Posterior vena cava (tissue), 2 donors: ENCODE results near the gene HLA-DRA. TPM values are rescaled to one million over a fixed set of nuclear protein-coding genes. Genes with fewer than 3 reads are reported as not detected.
"Not testable (repeated sequence)": the region's sequence is repeated elsewhere in the genome, so short reads cannot be mapped to it uniquely, and the experiment has no call there.

Experiments used
- DNase-seq: peaks from one replicate; pipeline ENCODE4 v3.0.0-alpha.2; 2020; ENCODE audit warnings: low spot score
- intact Hi-C, 2 donors: fragments of 100-400 bp; cut with DNase I; formaldehyde crosslinking; loops; one replicate each; pipeline versions ENCODE4 v1.14.1 to v1.14.2; 2022 to 2023
- total RNA-seq, 2 donors: library from RNA; stranded (reverse); fragmentation: NEBNext Ultra II Directional; extraction: Animal tissue kit (Norgen Biotek cat#: 25700); gene quantifications; one replicate each; pipeline ENCODE4 v1.2.1, GENCODE V29; 2021
- donor health status: DM: yes; HTN: yes; CAD: no.
- donor health status: DM: yes; HTN: yes; CAD: no.

The HLA-DRA gene
- total RNA-seq, 2 donors from 2014 or later: 101 to 225 TPM

- intact Hi-C loops: no loop called here
- no peak for DNase-seq
Measured at GRCh38 chr6:32427218-32427617, 12.5 kb upstream of the HLA-DRA start.

GRCh38 chr6:32427934-32428474 is 11.7 kb upstream of the HLA-DRA start:
- DNase-seq: no peak
- intact Hi-C loops: no loop called here

- intact Hi-C loops: no loop called here
- no peak for DNase-seq
Measured at GRCh38 chr6:32430179-32430578, 9.5 kb upstream of the HLA-DRA start.

GRCh38 chr6:32431142-32431541 is 8.5 kb upstream of the HLA-DRA start:
- no peak for DNase-seq
- intact Hi-C loops: no loop called here

GRCh38 chr6:32432050-32432450 is 7.6 kb upstream of the HLA-DRA start:
- intact Hi-C loops: no loop called here
- DNase-seq: no peak

- DNase-seq, intact Hi-C loops: not testable (repeated sequence)
Measured at GRCh38 chr6:32433950-32434349, 5.7 kb upstream of the HLA-DRA start.

- intact Hi-C loops: no loop called here
Measured at GRCh38 chr6:32436186-32436585, 3.5 kb upstream of the HLA-DRA start.

GRCh38 chr6:32436995-32437836 is 2.5 kb upstream of the HLA-DRA start:
- intact Hi-C loops: no loop called here
- DNase-seq: no peak

More at GRCh38 chr6:32436186-32436585, 3.5 kb upstream of the HLA-DRA start:
- no peak for DNase-seq

GRCh38 chr6:32439139-32439538 is 548 bp upstream of the HLA-DRA start:
- DNase-seq: no peak
- intact Hi-C loops: no loop called here

- no peak for DNase-seq
- intact Hi-C loops: no loop called here
Measured at GRCh38 chr6:32442243-32442667, 2.6 kb downstream of the HLA-DRA start.

- intact Hi-C loops: no loop called here
- DNase-seq: no peak
Measured at GRCh38 chr6:32442977-32443552, 3.4 kb downstream of the HLA-DRA start.

GRCh38 chr6:32444433-32444832 is 4.7 kb downstream of the HLA-DRA start:
- intact Hi-C loops: no loop called here
- no peak for DNase-seq

- no peak for DNase-seq
- intact Hi-C loops: no loop called here
Measured at GRCh38 chr6:32445321-32445854, 5.7 kb downstream of the HLA-DRA start.

- DNase-seq: no peak
- intact Hi-C loops: no loop called here
Measured at GRCh38 chr6:32447932-32448331, 8.2 kb downstream of the HLA-DRA start.

GRCh38 chr6:32449088-32449736 is 9.5 kb downstream of the HLA-DRA start:
- intact Hi-C loops: no loop called here
- no peak for DNase-seq

GRCh38 chr6:32457054-32457453 is 17.4 kb downstream of the HLA-DRA start:
- intact Hi-C loops: no loop called here
- DNase-seq: no peak

- DNase-seq: no peak
- intact Hi-C loops: no loop called here
Measured at GRCh38 chr6:32459781-32460424, 20.2 kb downstream of the HLA-DRA start.

- intact Hi-C loops: no loop called here
- DNase-seq: no peak
Measured at GRCh38 chr6:32460528-32460927, 20.8 kb downstream of the HLA-DRA start.

- intact Hi-C loops: no loop called here
- DNase-seq: no peak
Measured at GRCh38 chr6:32461493-32461892, 21.8 kb downstream of the HLA-DRA start.
